MM.1S (cell line): ENCODE measurements around the gene RBSN.

Experiments
- DNase-seq: peaks from one replicate; pipeline ENCODE4 v3.0.0-alpha.2; 2015
- H2AFZ ChIP-seq: fragments of 300-600 bp; sonication (generic); 2 replicates; pipeline ENCODE4 v1.6.0; 2016; ENCODE audit warnings: antibody characterized with exemption, low read length
- H3F3A ChIP-seq: fragments of 300-600 bp; sonication (generic); 2 replicates; pipeline ENCODE4 v1.6.1; 2016; ENCODE audit warnings: mild to moderate bottlenecking, antibody characterized with exemption, low read length, moderate library complexity, mixed read lengths; ENCODE audit not compliant: insufficient read depth
- H3K27ac ChIP-seq: fragments of 300-600 bp; sonication (generic); 2 replicates; pipeline ENCODE4 v1.5.1; 2016; ENCODE audit warnings: mild to moderate bottlenecking, low read length
- H3K27me3 ChIP-seq: fragments of 300-600 bp; sonication (generic); replicated peaks from 2 replicates; pipeline ENCODE4 v1.6.0; 2016; ENCODE audit warnings: low read length; ENCODE audit not compliant: insufficient read depth
- H3K36me3 ChIP-seq: fragments of 300-600 bp; sonication (generic); replicated peaks from 2 replicates; pipeline ENCODE4 v1.6.1; 2016; ENCODE audit warnings: mild to moderate bottlenecking, low read length, mixed read lengths; ENCODE audit not compliant: insufficient read depth
- H3K4me1 ChIP-seq: fragments of 300-600 bp; sonication (generic); 2 replicates; pipeline ENCODE4 v1.6.1; 2016; ENCODE audit warnings: low read length, mixed read lengths
- H3K4me2 ChIP-seq: fragments of 300-600 bp; sonication (generic); 2 replicates; pipeline ENCODE4 v1.6.0; 2016; ENCODE audit warnings: low read depth, low read length
- H3K4me3 ChIP-seq: fragments of 300-600 bp; sonication (generic); 2 replicates; pipeline ENCODE4 v1.5.1; 2016; ENCODE audit warnings: low read length, mixed read lengths
- H3K79me2 ChIP-seq: fragments of 300-600 bp; sonication (generic); 2 replicates; pipeline ENCODE4 v1.6.1; 2016; ENCODE audit warnings: mixed run types, low read length, mixed read lengths
- H3K9ac ChIP-seq: fragments of 300-600 bp; sonication (generic); 2 replicates; pipeline ENCODE4 v1.6.1; 2016; ENCODE audit warnings: low read length, mixed read lengths
- H3K9me2 ChIP-seq: fragments of 300-600 bp; sonication (generic); replicated peaks from 2 replicates; pipeline ENCODE4 v1.6.1; 2016; ENCODE audit warnings: mild to moderate bottlenecking, low read length, mixed read lengths; ENCODE audit not compliant: insufficient read depth
- H3K9me3 ChIP-seq: fragments of 300-600 bp; sonication (generic); replicated peaks from 2 replicates; pipeline ENCODE4 v1.6.1; 2016; ENCODE audit warnings: mild to moderate bottlenecking, low read length, mixed read lengths; ENCODE audit not compliant: insufficient read depth
- H4K20me1 ChIP-seq: fragments of 300-600 bp; sonication (generic); 2 replicates; pipeline ENCODE4 v1.6.1; 2016; ENCODE audit warnings: mild to moderate bottlenecking, low read length, moderate library complexity, mixed read lengths; ENCODE audit not compliant: insufficient read depth
- EZH2 ChIP-seq: fragments of 300-600 bp; sonication (generic); optimal IDR thresholded peaks from 2 replicates; pipeline ENCODE3; 2017; ENCODE audit warnings: low read depth, mild to moderate bottlenecking, antibody characterized with exemption, low read length, mixed read lengths
- EZH2phosphoT487 ChIP-seq: fragments of 300-600 bp; sonication (generic); IDR thresholded peaks from 2 replicates; pipeline ENCODE4 v1.6.1; 2018; ENCODE audit warnings: antibody characterized with exemption, low read length
- TF ChIP-seq, protein P1 (sequence below): fragments of 300-600 bp; sonication (generic); IDR thresholded peaks from 2 replicates; pipeline ENCODE4 v1.5.1; 2016; ENCODE audit warnings: antibody characterized with exemption, low read length, mixed read lengths

The RBSN gene

DNA sequence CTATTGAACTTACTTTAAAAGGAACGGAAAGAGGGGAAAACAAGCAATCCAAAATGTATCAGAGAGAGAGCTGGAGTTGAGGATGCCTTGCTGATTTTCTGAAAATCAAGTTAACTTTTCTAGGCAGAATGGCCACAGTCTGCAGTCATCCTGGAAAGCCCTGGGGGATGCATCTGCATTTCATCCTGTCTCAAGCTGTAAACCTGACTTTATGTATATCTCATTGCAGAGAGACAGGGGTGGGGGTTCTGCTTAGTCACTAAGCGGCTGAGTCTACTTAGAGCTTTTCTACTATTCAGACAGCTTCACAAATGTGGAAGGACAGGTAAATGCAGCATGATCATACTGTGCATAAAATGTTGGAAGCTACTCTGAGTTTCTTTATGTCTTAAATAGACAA is 75.2 kb downstream of the RBSN start:
- DNase-seq = no peak
- Histone ChIP-seq H3K27me3 (no peaks in the 10 kb centered on the region), H3K9me3 (no peaks in the 10 kb centered on the region), H2AFZ (no peak overlapping the region), H3K9me2 (no peaks in the 10 kb centered on the region), H3K9ac (no peak overlapping the region), H4K20me1 (no peaks in the 10 kb centered on the region), H3K27ac (no peak overlapping the region), H3F3A (no peaks in the 10 kb centered on the region; the same call in 1 of the 2 replicates), H3K36me3 (no peaks in the 10 kb centered on the region; the same call in 1 of the 2 replicates), H3K4me2 (no peak overlapping the region), H3K4me1 (no peaks in the 10 kb centered on the region), H3K4me3 (no peak overlapping the region), H3K79me2 (no peaks in the 10 kb centered on the region)
- no peak for TF ChIP-seq EZH2phosphoT487
- TF ChIP-seq, protein P1, sequence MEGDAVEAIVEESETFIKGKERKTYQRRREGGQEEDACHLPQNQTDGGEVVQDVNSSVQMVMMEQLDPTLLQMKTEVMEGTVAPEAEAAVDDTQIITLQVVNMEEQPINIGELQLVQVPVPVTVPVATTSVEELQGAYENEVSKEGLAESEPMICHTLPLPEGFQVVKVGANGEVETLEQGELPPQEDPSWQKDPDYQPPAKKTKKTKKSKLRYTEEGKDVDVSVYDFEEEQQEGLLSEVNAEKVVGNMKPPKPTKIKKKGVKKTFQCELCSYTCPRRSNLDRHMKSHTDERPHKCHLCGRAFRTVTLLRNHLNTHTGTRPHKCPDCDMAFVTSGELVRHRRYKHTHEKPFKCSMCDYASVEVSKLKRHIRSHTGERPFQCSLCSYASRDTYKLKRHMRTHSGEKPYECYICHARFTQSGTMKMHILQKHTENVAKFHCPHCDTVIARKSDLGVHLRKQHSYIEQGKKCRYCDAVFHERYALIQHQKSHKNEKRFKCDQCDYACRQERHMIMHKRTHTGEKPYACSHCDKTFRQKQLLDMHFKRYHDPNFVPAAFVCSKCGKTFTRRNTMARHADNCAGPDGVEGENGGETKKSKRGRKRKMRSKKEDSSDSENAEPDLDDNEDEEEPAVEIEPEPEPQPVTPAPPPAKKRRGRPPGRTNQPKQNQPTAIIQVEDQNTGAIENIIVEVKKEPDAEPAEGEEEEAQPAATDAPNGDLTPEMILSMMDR = no peak
- no peak for TF ChIP-seq EZH2

- Histone ChIP-seq H3K79me2 (no peaks in the 10 kb centered on the region), H3K9ac (no peak overlapping the region), H4K20me1 (no peaks in the 10 kb centered on the region), H3K9me2 (no peaks in the 10 kb centered on the region), H3K4me2 (no peak overlapping the region), H3K36me3 (no peaks in the 10 kb centered on the region; the same call in 1 of the 2 replicates), H3K4me3 (no peak overlapping the region), H2AFZ (no peak overlapping the region), H3F3A (no peaks in the 10 kb centered on the region; the same call in 1 of the 2 replicates), H3K27ac (no peak overlapping the region), H3K4me1 (no peaks in the 10 kb centered on the region), H3K9me3 (no peaks in the 10 kb centered on the region), H3K27me3 (no peaks in the 10 kb centered on the region)
- TF ChIP-seq EZH2 = no peak
- TF ChIP-seq, protein P1 = no peak
- no peak for TF ChIP-seq EZH2phosphoT487
- DNase-seq = no peak
Observed at GRCh38 chr3:15023249-15023648, 75.7 kb downstream of the RBSN start.
